ENCODE data around the gene PTOV1. TPM values are rescaled to one million over a fixed set of nuclear protein-coding genes. Genes with fewer than 3 reads are reported as not detected.

The PTOV1 gene
- total RNA-seq, 1 donor from 2014 or later, result 168 TPM

DNA sequence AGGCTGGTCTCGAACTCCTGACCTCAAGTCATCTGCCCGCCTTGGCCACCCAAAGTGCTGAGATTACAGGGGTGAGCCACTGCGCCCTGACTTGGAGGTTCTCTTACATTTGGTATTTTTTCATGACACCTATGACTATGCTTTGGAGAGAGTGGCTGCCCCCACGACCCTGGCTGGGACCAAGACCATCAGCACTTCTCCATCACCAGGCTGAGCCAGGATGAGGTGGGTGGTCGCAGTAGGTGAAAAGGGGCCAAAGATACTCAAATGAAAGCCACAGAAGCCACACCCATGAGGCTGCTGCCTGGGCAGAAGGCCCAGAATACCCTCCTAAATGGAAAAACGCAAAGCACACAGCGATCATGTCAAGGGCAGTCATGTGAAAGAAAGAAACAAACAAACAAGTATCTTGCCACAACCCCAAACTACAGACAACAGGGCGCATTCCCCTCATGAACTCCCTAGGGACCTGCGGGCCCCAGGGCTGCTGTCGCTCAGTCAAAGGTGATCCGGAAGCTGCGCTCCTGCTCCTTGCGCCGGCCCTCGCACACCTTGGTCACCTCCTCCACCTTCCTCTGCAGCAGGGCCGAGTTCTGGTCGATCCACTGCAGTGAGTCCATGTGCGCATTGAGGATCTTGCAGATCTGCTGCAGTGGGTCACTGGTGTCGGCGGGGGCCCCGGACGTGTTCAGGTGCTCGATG lies 56.9 kb downstream of the PTOV1 start:
- no peak overlapping the region for H3K4me3 Mint-ChIP-seq (ENCODE audit: unreplicated experiment)
- H3K4me1 Mint-ChIP-seq (ENCODE audit: low read depth), result peaks cover 11% of the 10 kb centered on the region
- H3K9me3 Mint-ChIP-seq (ENCODE audit: low read depth), result no peaks in the 10 kb centered on the region
- no peak overlapping the region for H3K27ac Mint-ChIP-seq (ENCODE audit: unreplicated experiment)
- H3K27me3 Mint-ChIP-seq (ENCODE audit: low read depth), result no peaks in the 10 kb centered on the region
- TF ChIP-seq, protein P1, sequence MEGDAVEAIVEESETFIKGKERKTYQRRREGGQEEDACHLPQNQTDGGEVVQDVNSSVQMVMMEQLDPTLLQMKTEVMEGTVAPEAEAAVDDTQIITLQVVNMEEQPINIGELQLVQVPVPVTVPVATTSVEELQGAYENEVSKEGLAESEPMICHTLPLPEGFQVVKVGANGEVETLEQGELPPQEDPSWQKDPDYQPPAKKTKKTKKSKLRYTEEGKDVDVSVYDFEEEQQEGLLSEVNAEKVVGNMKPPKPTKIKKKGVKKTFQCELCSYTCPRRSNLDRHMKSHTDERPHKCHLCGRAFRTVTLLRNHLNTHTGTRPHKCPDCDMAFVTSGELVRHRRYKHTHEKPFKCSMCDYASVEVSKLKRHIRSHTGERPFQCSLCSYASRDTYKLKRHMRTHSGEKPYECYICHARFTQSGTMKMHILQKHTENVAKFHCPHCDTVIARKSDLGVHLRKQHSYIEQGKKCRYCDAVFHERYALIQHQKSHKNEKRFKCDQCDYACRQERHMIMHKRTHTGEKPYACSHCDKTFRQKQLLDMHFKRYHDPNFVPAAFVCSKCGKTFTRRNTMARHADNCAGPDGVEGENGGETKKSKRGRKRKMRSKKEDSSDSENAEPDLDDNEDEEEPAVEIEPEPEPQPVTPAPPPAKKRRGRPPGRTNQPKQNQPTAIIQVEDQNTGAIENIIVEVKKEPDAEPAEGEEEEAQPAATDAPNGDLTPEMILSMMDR (IDR thresholded peaks at IDR 0.05), result no peak
- peaks cover 15% of the 10 kb centered on the region for H3K36me3 Mint-ChIP-seq (ENCODE audit: low read depth)
- DNase-seq (ENCODE audit: low spot score), result no peak

DNA sequence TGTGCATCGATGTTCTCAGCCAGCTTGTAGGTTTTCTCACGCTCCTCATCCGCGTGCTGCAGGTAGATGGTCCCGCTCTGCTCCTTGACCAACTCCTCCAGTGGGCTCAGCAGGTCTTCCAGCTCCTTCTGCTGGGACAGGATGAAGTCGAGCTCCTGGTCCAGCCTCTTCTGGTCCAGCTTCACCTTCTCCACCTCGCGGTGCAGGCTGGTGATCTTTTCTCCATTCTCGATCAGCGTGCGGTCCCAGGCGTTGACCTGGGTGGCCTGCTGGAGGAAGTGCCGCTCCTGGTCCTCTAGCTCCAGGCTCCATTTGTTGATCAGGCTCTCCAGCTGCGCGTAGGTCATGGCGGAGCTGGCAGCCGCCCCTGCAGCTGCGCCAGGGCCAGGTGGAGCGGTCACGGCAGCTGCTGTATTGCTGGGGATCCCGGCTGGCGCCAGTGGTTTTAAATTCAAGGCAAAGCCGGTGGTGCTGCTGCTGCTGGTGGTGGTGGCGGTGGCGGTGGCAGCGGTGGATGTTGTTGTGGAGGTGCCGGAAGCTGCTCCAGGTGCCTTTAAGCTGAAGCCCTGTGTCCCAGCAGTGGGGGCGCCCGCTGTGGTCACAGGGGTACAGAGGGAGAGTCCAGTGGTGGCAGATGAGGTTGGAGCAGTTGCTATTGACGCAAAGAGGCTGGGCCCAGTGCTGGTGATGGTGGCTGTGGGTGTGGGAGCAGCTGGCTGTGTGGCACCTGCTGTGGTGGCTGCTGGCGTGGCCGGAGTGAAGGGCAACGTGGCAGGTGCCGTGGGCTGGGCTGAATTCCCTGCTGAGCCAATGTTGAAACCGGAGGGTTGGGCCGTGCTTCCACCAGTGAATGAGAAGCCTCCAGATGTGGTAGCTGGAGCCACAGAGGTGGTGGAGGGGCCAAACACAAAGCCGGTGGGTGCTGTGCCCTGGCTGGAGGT lies 57.8 kb downstream of the PTOV1 start:
- peaks cover 16% of the 10 kb centered on the region for H3K36me3 Mint-ChIP-seq (ENCODE audit: low read depth)
- TF ChIP-seq, protein P1 (IDR thresholded peaks at IDR 0.05), result no peak
- no peaks in the 10 kb centered on the region for H3K27me3 Mint-ChIP-seq (ENCODE audit: low read depth)
- no peaks in the 10 kb centered on the region for H3K9me3 Mint-ChIP-seq (ENCODE audit: low read depth)
- DNase-seq (ENCODE audit: low spot score), result no peak
- no peak overlapping the region for H3K4me3 Mint-ChIP-seq (ENCODE audit: unreplicated experiment)
- H3K27ac Mint-ChIP-seq (ENCODE audit: unreplicated experiment), result no peak overlapping the region
- H3K4me1 Mint-ChIP-seq (ENCODE audit: low read depth), result peaks cover 11% of the 10 kb centered on the region

DNA sequence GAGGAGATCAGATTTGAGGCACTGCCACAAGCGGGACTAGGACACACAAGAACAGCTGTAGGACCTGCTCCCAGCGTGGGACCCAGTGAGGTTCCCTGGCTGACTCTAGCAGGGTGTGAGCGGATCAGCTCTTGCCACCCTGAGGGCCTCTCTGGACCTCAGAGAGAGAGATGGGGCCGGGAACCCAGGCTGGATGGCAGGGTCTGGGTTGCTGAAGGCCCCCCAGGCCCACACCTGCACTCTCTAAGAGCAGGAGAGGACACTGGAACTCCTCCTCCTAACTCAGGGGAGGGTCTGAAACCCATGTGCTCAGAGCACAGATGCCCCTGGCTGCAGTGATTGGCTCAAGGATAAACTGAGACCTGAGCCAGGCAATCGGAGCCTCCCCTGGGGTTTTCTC lies 59.2 kb downstream of the PTOV1 start:
- TF ChIP-seq, protein P1 (IDR thresholded peaks at IDR 0.05), result no peak
- DNase-seq (ENCODE audit: low spot score), result no peak
- H3K4me3 Mint-ChIP-seq (ENCODE audit: unreplicated experiment), result no peak overlapping the region

More for the DNA sequence above, 59.2 kb downstream of the PTOV1 start:
- Mint-ChIP-seq H3K36me3 (ENCODE audit: low read depth) (peaks cover 19% of the 10 kb centered on the region), H3K9me3 (ENCODE audit: low read depth) (no peaks in the 10 kb centered on the region), H3K27ac (ENCODE audit: unreplicated experiment) (no peak overlapping the region), H3K4me1 (ENCODE audit: low read depth) (peaks cover 11% of the 10 kb centered on the region), H3K27me3 (ENCODE audit: low read depth) (no peaks in the 10 kb centered on the region)

Small RNAs within 50 kb of the gene (microRNA-seq; reads per million reads assigned to microRNA genes)
- gene MIR4749 (ENCODE audit: borderline number of aligned reads), result 8.3 reads per million, percentile 18 among the genes with 10 or more reads in this experiment
- 2.2 reads per million for gene MIR4750 (ENCODE audit: borderline number of aligned reads)
- not detected for gene MIR6800 (ENCODE audit: borderline number of aligned reads)

Other genes with a start within 250 kb of the PTOV1 start
- 61.7 to 113 TPM (median 104 TPM) in 3 replicates for gene RRAS, start 211.0 kb upstream of the PTOV1 start, total RNA-seq
- gene SCAF1, start 208.9 kb upstream of the PTOV1 start, total RNA-seq, result 76.3 to 79.0 TPM (median 77.3 TPM) in 3 replicates
- 45.8 to 75.3 TPM (median 53.0 TPM) in 3 replicates for gene IRF3, start 185.3 kb upstream of the PTOV1 start, total RNA-seq
- gene BCL2L12, start 185.2 kb upstream of the PTOV1 start, total RNA-seq, result 18.3 to 26.6 TPM (median 21.4 TPM) in 3 replicates
- gene PRMT1, start 173.9 kb upstream of the PTOV1 start, total RNA-seq, result 97.7 to 105 TPM (median 98.0 TPM) in 3 replicates
- gene ADM5, start 161.6 kb upstream of the PTOV1 start, total RNA-seq, result 0.49 to 1.4 TPM (median 0.52 TPM) in 3 replicates
- 26.3 to 30.7 TPM (median 27.3 TPM) in 3 replicates for gene CPT1C, start 160.0 kb upstream of the PTOV1 start, total RNA-seq
- not detected in 3 replicates for gene TSKS, start 87.9 kb upstream of the PTOV1 start, total RNA-seq
- 144 to 149 TPM (median 146 TPM) in 3 replicates for gene AP2A1, start 84.2 kb upstream of the PTOV1 start, total RNA-seq
- 10.2 to 19.8 TPM (median 10.8 TPM) in 3 replicates for gene FUZ, start 37.9 kb upstream of the PTOV1 start, total RNA-seq
- 40.0 to 44.6 TPM (median 40.1 TPM) in 3 replicates for gene MED25, start 32.9 kb upstream of the PTOV1 start, total RNA-seq
- 51.4 to 97.0 TPM (median 52.4 TPM) in 3 replicates for gene PNKP, start 16.4 kb downstream of the PTOV1 start, total RNA-seq
- 52.0 to 70.5 TPM (median 55.8 TPM) in 3 replicates for gene AKT1S1, start 26.2 kb downstream of the PTOV1 start, total RNA-seq
- 36.3 to 45.3 TPM (median 44.8 TPM) in 3 replicates for gene TBC1D17, start 26.5 kb downstream of the PTOV1 start, total RNA-seq
- 0.17 TPM in 1 of 3 replicates, not detected in the others for gene IL4I1, start 45.7 kb downstream of the PTOV1 start, total RNA-seq
- 16.7 to 53.4 TPM (median 53.3 TPM) in 3 replicates for gene ATF5, start 78.0 kb downstream of the PTOV1 start, total RNA-seq
- gene NUP62, start 78.3 kb downstream of the PTOV1 start, total RNA-seq, result 41.0 to 50.5 TPM (median 44.7 TPM) in 3 replicates
- not detected in 3 replicates for gene SIGLEC11, start 110.0 kb downstream of the PTOV1 start, total RNA-seq
- 21.0 to 21.9 TPM (median 21.1 TPM) in 3 replicates for gene VRK3, start 174.2 kb downstream of the PTOV1 start, total RNA-seq
- 7.0 to 7.3 TPM (median 7.0 TPM) in 3 replicates for gene ZNF473, start 174.8 kb downstream of the PTOV1 start, total RNA-seq